ENCODE data around the gene DPPA4.

Gene DPPA4

DNA sequence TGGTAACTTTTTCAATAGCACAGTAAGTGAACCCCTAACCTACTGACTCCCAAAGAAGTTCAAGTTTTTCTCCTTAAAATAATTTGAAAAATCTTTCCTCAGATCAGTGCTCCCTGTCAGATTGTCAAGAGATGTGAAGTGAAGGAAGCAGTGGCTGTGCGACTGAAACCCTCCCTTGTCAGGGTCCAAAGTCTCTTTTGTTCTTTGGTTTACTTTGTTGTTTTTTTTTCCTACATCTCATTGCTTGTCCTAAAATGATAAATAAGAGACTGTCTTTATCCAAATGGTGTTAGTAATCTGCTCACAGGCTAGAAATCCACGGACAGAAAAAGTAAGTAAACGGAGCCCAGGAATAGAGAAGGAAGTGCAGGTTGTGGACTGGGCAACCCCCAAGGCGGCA is 976 bp upstream of the DPPA4 start:
- DNase-seq (ENCODE audit: low spot score), result no peak

DNA sequence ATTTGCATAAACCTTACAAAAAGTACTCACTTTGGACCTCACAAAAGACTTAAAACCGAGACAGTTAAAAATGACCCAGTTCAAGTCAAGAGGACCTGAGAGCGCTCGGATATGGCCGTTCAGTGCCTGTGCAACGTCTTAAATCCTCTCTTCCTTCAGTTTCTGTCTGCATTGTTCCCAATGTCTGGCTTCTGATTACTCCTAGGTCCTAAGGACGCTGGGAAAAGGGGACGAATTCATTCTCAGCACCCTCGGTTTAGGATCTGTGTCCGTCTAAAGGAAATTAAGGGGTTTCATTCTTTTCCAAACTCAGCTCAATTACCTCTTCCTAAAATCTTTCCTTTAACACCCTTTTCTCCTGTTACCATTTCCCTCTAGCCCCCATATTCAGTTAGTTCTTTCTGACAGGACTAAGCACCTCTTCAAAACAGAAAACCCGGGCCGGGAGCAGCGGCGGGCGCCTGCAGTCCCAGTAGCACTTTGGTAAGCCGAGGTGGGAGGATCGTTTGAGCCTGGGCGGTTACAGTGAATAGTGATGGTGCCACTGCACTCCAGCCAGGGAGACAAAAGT is 970 bp downstream of the DPPA4 start:
- no peak for DNase-seq (ENCODE audit: low spot score)

- no peak for DNase-seq (ENCODE audit: low spot score)
Measured at GRCh38 chr3:109334572-109334971, 2.8 kb downstream of the DPPA4 start.

DNA sequence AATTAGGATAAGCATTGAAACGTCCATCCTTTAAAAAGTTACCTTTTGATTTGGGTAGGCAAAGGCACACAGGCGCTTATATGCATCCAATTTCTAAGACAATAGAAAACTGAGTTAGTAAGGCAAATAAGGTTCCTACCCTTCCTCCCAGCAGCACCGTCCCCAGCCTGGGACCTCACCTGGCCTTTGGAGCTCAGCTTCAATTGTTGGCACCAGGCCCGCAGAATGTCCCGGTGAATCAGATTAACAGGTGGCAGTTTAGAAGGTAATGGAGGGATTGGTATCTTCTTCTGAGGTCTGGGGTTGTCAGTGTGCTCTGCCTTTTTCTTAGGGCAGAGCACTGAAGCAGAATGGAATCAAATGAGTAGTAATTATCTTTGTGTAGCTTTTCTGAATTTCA is 5.7 kb downstream of the DPPA4 start:
- no peak for DNase-seq (ENCODE audit: low spot score)

GRCh38 chr3:109330405-109330804 is 6.9 kb downstream of the DPPA4 start:
- DNase-seq (ENCODE audit: low spot score), result no peak

GRCh38 chr3:109328202-109328601 is 9.1 kb downstream of the DPPA4 start:
- no peak for DNase-seq (ENCODE audit: low spot score)

- DNase-seq (ENCODE audit: low spot score), result no peak
Measured at GRCh38 chr3:109325657-109326056, 11.7 kb downstream of the DPPA4 start.

GRCh38 chr3:109325109-109325508 is 12.2 kb downstream of the DPPA4 start:
- no peak for DNase-seq (ENCODE audit: low spot score)

- DNase-seq (ENCODE audit: low spot score), result no peak
Measured at GRCh38 chr3:109316162-109316730, 21.1 kb downstream of the DPPA4 start, which contains the start of gene DPPA2. Gene DPPA2, minus strand, starts transcription at chr3:109316517. Its CDS starts 1,975 bp downstream, at chr3:109314542.

GRCh38 chr3:109313061-109313460 is 24.3 kb downstream of the DPPA4 start:
- peak; percentile 30 for DNase-seq (ENCODE audit: low spot score)

DNA sequence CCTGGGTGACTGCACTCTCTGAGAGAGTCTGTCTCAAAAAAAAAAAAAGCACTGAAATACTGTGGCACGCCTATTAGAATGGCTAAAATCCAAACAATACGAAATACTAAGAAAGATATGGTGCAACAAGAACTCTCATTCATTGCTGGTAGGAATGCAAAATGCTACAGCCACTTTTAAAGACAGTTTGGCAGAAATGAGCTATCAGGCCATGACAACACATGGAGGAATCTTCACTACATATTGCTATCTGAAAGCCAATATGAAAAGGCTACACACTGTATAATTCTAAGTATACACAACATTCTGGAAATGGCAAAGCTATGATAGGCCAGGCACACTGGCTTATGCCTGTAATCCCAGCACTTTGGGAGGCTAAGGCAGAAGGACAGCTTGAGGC is 39.9 kb downstream of the DPPA4 start:
- DNase-seq (ENCODE audit: low spot score), result no peak

DNA sequence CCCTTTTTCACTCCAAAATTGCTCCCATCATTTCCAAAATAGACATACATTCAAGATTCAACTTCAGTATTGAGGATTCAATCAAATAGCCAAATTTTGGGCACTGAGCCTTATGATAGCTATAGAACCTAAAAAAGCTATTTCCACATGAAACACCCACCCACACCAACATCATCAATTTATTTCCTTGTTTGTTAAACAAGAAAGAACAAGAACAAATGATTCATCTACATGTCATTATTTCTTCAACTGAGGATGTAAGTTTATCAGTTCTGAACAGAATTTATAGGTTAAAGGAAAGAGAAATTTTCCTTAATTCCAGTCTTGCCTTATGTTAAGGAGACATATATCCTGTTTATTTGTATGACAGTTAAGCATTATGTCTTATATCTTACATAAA is 53.3 kb downstream of the DPPA4 start:
- DNase-seq (ENCODE audit: low spot score), result no peak

DNA sequence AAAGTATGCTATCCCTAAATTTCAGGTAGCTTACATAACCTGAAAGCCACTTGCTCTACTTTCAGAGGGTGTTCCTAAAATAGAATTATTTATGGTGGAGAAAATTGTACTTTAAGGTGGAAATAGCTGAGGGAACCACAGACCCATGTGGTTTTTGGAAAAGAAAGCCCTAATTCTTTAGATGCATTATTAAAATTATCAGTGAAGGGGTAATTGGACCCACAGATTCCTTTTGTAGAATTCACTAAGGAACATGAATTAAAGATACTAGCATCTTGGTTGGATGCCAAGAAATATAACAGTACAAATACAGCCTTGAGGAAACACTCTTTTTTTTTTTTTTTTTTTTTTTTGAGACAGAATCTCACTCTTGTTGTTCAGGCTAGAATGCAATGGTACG is 58.8 kb downstream of the DPPA4 start:
- DNase-seq (ENCODE audit: low spot score), result no peak

- no peak for DNase-seq (ENCODE audit: low spot score)
Measured at GRCh38 chr3:109278141-109278540, 59.2 kb downstream of the DPPA4 start.
